ENCODE results near the gene SST. TPM values are rescaled to one million over a fixed set of nuclear protein-coding genes. Genes with fewer than 3 reads are reported as not detected.

SST gene
- not detected in 2 replicates for total RNA-seq
- polyA plus RNA-seq (2012): not detected

GRCh38 chr3:187669675-187670504 lies at the start of gene SST:
SST (minus strand) TSS chr3:187670394; CDS start chr3:187670291, 103 bp downstream.
- DNase-seq (ENCODE audit: low read depth): peak; percentile 57

GRCh38 chr3:187719628-187720336 lies 49.6 kb upstream of the SST start:
- peak; percentile 49 for DNase-seq (ENCODE audit: low read depth)

GRCh38 chr3:187718802-187719201 lies 48.6 kb upstream of the SST start:
- DNase-seq (ENCODE audit: low read depth): no peak

GRCh38 chr3:187717572-187717971 lies 47.4 kb upstream of the SST start:
- no peak for DNase-seq (ENCODE audit: low read depth)

- DNase-seq (ENCODE audit: low read depth): peak; percentile 84
Observed at GRCh38 chr3:187714404-187714979, 44.3 kb upstream of the SST start.

- no peak for DNase-seq (ENCODE audit: low read depth)
Observed at GRCh38 chr3:187713504-187713903, 43.3 kb upstream of the SST start.

GRCh38 chr3:187709155-187709554 lies 39.0 kb upstream of the SST start:
- DNase-seq (ENCODE audit: low read depth): no peak

GRCh38 chr3:187708696-187709095 lies 38.5 kb upstream of the SST start:
- DNase-seq (ENCODE audit: low read depth): no peak

GRCh38 chr3:187706971-187707370 lies 36.8 kb upstream of the SST start:
- no peak for DNase-seq (ENCODE audit: low read depth)

- DNase-seq (ENCODE audit: low read depth): peak; percentile 64
Observed at GRCh38 chr3:187705164-187705563, 35.0 kb upstream of the SST start.

GRCh38 chr3:187702507-187703033 lies 32.4 kb upstream of the SST start, which contains the start of gene RTP2:
RTP2 (minus strand) TSS chr3:187702557; CDS start chr3:187702128, 429 bp downstream.
- DNase-seq (ENCODE audit: low read depth): no peak

- DNase-seq (ENCODE audit: low read depth): no peak
Observed at GRCh38 chr3:187700249-187700648, 30.1 kb upstream of the SST start.

GRCh38 chr3:187698499-187699399 lies 28.6 kb upstream of the SST start:
- no peak for DNase-seq (ENCODE audit: low read depth)

GRCh38 chr3:187696021-187696420 lies 25.8 kb upstream of the SST start:
- no peak for DNase-seq (ENCODE audit: low read depth)

- DNase-seq (ENCODE audit: low read depth): peak; percentile 69
Observed at GRCh38 chr3:187695449-187695848, 25.3 kb upstream of the SST start.

- peak; percentile 96 for DNase-seq (ENCODE audit: low read depth)
Observed at GRCh38 chr3:187694801-187695200, 24.6 kb upstream of the SST start.

GRCh38 chr3:187693431-187693830 lies 23.2 kb upstream of the SST start:
- no peak for DNase-seq (ENCODE audit: low read depth)

GRCh38 chr3:187689984-187690383 lies 19.8 kb upstream of the SST start:
- DNase-seq (ENCODE audit: low read depth): no peak

- no peak for DNase-seq (ENCODE audit: low read depth)
Observed at GRCh38 chr3:187686621-187687273, 16.6 kb upstream of the SST start.

GRCh38 chr3:187685948-187686347 lies 15.8 kb upstream of the SST start:
- DNase-seq (ENCODE audit: low read depth): no peak

Data from myocyte (in vitro differentiated cells).